GM23248 (cell line): Measurements from ENCODE around the gene EOLA2.

Source experiments
- EZH2 ChIP-seq: fragments of 200-600 bp; sonication (generic); IDR thresholded peaks from 2 replicates; pipeline ENCODE4 v1.6.1; 2018; ENCODE audit warnings: antibody characterized with exemption, mild to moderate bottlenecking; ENCODE audit not compliant: insufficient read depth, poor library complexity, severe bottlenecking
- EZH2phosphoT487 ChIP-seq: fragments of 200-600 bp; sonication (generic); IDR thresholded peaks from 2 replicates; pipeline ENCODE4 v1.6.1; 2018; ENCODE audit warnings: antibody characterized with exemption, moderate library complexity, mild to moderate bottlenecking, low read depth; ENCODE audit not compliant: insufficient read depth

GRCh38 chrX:149939905-149940673, 1.8 kb upstream of the EOLA2 start:
- no peak for TF ChIP-seq EZH2
- no peak for TF ChIP-seq EZH2phosphoT487
